DMS114 treated with DMSO at 0.1 percent for 48 hours (cell line): ENCODE data around the gene OGFOD3.

Experiments used
- DNase-seq: peaks from one replicate; lab custom pipeline; 2025; ENCODE audit not compliant: unreplicated experiment; lab: John Stamatoyannopoulos, UW

OGFOD3 gene

GRCh38 chr17:82447876-82448275 is 29.5 kb upstream of the OGFOD3 start:
- DNase-seq = no peak

DNA sequence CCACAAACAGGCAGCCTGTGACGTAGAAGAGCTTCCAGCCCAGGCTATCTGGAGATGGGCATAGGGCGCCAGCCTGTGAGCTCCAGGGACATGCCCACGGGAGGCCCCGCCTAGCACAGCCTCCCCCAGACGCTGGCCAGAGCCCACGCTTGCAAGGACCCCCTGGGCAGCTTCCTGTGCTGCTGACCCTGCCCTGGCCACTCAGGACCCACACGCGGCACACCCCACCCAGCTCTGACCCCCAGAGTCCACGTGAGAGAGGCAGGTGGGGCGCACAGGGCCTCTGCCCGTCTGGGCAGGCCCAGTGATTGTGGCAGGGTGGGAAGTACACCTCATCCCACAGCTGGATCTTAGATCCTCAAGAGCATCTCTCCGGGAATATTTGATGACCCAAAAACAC is 28.3 kb upstream of the OGFOD3 start:
- DNase-seq = no peak

- DNase-seq = no peak
Measured at GRCh38 chr17:82446124-82446523, 27.7 kb upstream of the OGFOD3 start.

- no peak for DNase-seq
Measured at GRCh38 chr17:82445542-82445941, 27.2 kb upstream of the OGFOD3 start.

DNA sequence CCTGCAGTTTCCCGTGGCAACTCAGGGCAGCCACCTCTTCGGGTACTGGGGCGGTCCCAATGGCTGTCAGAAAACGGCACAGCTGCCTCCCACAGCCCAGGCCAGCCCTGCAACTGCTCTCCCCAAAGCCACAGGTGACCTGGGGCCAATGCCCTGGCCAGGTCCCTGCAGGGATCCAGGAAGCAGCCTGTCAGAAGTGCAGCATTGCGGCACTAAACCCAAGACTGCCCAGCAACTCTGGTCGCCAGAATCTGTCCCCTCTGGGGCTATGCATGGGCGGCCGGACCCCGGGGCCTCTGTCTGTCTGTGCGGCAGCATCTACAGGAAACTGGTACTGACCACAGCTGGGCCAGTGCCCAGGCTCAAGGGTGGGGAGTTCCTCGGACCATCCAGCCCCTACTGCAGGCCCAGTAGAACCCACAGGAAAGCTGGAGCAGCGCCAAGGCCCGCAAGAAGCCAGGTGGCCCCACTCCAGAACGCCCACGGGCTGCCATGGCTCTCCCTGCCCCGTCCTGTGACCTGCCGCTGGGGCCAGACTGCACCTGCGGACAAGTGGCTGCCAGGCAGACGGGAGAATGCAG is 26.6 kb upstream of the OGFOD3 start:
- DNase-seq = no peak

DNA sequence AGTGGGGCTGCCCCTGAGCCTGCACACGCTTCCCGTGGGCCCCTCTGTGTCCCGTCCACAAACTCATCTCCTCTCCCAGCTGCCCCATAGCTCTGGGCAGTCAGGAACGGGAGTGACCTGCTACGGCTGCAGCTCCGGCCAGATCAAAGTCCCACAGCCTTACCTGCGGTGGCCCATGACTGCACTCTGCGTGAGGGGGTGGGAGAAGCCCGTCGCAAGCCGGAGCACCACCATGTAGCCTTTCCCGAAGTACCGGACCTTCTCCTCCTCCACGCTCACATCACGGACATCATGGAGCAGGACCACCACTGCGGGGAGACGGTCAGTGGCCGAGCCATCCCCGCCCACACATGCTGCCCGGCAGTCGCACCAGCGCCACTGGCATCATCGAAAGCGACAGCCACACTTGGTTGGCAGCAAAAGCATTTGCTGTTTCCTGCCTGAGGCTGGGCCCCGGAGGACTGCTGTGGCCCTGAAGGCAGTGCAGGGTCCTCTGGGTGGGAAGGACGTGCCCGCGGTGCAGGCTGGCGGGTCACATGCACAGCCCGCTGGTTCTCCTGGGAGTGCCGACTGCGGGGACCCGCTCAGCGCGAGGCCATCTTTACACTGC is 26.0 kb upstream of the OGFOD3 start:
- DNase-seq = no peak

DNA sequence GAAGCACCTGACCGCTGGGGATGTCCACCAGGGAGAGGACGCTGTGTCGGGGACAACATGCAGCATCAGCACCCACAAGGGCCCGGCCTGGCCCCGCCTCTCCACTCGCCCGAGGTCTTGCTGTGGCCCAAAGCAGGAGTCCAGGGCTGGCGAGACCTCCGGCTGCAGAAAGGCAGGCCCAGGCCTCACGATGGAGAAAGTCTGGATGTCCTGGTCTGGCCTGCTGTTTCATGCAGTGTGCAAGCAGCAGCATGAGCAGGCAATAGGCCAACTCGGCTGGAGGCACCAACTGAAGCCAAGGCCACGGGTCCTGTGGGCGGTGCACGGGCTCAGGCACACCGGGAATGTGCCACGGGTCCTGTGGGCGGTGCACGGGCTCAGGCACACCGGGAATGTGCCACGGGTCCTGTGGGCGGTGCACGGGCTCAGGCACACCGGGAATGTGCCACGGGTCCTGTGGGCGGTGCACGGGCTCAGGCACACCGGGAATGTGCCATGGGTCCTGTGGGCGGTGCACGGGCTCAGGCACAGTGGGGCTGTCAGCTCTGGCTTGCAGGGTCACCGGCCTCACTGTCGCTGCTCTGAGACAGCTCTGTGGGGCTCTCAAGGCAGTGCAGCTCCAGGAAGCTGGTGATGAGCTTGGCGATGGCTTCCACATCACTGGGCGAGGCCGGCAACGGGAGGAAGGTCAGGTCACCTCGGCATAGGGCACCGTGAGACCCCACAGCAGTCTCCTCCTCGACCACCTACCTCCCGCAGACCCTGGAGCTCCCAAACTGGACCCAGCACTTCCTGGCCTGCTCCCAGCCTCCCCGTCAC is 25.3 kb upstream of the OGFOD3 start:
- DNase-seq = no peak

GRCh38 chr17:82442643-82443464 is 24.5 kb upstream of the OGFOD3 start:
- DNase-seq = no peak

DNA sequence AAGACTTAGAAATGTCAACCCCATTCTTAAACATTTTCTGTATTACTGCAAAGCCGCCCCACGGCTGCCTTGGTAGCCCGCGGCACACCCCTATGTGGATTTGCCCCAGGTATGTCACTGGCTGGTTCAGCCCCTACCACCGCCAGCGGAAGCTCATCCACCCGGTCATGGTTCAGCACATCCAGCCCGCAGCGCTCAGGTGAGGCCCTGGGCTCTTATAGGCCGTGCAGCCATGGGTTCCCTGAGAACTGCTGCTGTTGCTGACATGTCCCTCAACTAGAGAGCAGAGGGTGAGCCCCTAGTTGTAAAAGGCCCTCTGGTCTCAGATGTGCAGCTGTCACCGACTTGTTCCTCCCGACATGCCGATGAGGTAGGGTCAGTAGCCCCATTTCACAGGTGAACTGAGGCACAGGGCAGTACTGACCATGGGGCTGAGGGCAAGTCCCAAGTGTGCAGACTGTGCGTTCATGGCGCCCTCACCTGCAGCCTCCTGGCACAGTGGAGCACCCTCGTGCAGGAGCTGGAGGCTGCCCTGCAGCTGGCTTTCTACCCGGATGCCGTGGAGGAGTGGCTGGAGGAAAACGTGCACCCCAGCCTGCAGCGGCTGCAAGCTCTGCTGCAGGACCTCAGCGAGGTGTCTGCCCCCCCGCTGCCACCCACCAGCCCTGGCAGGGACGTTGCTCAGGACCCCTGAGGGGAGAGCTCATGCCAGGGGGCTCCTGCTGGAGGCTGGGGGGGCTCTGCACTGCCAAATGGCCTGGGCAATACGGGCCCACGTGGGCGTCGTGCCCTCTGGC is 23.5 kb upstream of the OGFOD3 start:
- DNase-seq = no peak

DNA sequence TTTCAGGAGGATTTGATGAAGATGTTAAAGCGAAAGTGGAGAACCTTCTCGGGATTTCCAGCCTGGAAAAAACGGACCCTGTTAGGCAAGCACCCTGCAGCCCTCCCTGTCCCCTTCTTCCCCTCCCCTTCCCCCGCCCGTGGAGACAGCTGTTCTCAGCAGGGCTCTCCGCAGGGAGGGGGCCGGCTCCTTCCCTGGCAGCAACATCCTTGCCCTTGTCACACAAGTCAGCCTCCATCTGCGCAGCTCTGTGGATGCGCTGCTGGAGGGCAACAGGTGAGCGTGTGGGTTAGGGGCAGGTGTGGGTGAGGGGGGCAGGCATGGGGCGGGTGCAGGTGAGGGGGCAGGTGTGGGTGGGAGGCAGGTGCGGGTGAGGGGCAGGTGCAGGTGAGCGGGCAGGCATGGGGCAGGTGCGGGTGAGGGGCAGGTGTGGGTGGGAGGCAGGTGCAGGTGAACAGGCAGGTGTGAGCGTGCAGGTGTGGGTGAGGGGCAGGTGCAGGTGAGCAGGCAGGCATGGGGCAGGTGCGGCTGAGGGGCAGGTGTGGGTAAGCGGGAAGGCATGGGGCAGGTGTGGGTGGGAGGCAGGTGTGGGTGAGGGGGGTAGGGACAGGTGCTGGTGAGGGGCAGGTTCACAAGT is 22.7 kb upstream of the OGFOD3 start:
- no peak for DNase-seq

DNA sequence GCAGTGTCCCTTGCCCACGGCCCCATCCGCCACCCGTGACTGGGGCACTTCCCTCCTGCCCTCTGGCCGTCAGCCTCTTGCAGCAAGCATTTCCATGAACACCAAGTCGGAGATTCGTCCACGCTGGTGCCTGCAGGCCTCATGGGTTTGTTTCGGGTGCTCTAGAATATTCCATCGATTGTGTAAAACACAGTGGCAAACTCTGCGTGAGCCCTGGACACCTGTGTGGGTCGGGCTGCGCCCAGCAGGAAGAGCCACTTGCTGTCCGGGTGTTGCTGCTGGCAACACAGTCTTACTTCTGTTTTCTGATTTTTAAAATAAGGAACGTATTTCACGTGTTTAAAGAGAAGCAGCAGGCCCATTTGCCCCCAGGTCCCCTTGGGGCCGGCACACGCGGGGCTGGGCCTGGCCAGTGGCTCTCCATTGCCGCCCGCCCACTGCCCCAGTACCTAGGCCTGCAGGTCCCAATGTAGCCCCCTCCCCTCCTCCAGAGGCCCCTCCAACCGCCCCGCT is 22.1 kb upstream of the OGFOD3 start:
- no peak for DNase-seq

- no peak for DNase-seq
Measured at GRCh38 chr17:82439829-82440365, 21.5 kb upstream of the OGFOD3 start.

DNA sequence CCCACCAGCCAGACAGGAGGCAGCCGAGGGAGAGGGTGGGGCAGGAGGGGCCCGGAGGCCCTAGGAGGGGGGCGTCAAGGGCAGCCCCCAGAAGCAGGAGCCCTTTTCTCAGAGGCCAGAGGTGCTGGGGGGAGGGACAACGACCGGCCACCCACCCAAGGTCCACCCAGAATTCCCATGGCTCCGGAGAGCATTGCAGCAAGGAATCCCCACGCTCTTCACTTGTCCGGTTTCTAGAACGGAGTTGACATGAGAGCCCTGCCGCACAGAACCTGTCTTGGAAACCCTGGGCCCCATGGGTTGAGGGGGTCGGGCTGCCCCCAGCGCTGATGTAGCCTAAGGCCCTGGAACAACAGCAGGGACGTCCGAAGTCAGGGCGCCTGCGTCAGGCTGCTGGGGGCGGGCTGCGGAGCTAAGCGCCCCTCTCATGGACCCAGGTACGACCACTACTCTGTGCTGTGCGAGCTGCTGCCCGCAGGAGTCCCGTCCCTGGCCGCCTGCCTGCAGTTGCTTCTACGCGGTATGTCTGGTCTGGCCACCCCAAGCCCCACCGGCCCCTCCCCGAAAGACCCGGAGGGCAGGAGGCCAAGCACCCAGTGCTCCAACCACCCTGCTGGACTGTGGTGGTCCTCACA is 20.9 kb upstream of the OGFOD3 start:
- DNase-seq = no peak

DNA sequence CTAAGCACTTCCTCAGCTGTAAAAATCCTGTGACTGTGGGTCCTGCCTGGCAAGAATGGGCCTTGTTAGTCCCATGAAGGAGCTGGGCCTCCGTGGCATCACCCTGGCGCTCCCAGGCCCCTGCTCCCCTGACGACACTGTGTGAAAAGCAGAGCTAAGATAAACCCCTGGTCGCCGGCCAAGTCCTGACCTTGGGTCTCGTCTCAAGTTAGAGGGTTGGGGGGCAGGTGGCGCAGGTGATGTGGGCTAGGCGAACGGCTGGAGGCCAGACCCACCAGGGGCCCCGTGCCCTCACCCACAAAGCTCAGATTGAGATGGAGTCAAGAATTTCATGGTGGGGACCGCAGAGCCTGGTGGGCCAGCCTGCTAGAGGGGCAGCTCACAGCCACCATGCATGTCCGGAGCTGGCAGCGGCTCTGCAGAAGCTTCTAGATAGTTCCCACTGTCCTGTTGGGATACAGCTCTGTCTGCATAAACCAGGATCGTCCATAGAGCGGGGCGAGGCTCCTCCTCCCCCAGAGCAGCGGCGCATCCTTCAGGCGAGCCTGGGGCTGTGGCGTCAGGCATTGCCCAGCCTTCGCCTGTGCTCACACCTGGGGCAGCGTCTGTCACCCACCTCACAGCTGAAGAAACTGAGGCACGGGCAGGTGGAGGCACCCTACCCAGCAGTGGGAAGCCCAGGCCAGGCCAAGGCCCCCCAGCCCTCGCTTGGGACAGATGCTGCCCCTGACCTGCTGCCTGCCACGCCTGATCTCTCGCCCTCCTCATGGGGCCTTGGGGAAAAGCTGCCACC is 20.2 kb upstream of the OGFOD3 start:
- no peak for DNase-seq

DNA sequence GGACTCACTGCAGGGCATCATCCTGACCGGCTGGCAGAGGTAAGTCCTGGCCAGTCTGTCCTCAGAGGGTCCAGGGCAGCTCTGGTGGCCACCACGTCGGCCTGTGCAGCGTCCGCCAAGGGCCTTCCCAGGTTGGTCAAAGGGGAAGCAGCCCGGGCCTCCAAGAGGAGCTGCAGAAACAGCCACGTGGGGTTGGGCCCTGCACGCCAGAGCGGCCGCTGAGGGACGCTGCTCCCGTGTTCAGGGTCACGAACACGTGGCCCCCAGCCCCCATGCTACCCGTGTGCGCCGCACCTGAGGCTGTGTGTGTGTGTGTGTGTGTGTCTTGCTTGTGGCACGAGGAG is 18.9 kb upstream of the OGFOD3 start:
- no peak for DNase-seq

- DNase-seq = no peak
Measured at GRCh38 chr17:82436601-82437324, 18.4 kb upstream of the OGFOD3 start.

DNA sequence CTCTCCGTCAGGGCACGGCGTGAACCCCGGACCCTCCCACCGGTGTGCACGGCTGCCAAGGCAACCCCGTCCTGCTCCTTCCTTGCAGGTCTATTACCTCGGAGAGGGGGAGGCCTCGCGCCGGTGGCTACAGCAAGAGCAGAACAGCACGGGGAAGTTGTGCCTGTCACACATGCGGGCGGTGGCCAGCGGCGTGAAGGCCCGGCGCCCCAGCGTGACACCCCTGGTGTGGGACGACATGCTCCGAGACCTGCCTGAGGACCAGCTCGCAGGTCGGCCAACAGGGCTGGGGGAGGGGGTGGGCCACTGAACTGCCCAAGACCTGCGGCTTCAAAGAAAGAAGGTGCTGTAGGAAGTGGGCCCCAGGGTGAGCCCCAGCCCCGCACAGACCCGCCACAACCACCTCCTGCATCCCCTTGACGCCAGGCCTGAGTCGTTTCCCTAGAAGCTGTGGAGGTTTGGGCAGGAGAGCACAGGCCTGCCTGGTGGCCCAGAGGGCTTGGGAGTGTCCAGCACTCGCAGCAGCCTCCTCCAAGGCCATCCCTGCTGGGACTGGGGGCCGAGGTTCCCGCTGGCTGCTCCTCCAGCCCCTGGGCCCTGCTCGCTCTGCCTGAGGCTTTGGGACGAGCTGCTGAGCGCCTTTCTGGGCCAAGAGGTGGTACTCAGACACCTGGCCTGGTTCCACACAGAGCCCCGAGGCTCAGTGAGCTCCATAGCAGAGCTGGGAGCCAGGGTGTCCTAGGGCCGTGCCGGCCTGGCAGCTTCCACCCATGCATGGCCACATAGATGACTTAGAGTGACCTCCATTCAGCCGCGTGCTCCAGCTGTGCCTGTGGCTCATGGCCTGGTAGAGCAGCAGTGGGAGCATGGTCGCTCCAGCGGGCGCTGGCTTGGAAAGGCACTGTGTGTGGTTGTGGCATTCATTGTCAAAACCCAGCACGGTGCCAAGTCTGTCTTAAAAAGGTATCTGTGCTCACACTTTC is 17.5 kb upstream of the OGFOD3 start:
- no peak for DNase-seq
